ENCODE results near the gene SLC23A2. TPM values are rescaled to one million over a fixed set of nuclear protein-coding genes. Genes with fewer than 3 reads are reported as not detected.

The SLC23A2 gene
- total and polyA plus RNA-seq, 4 donors = 9.1 to 48.4 (median 14.7) TPM

DNA sequence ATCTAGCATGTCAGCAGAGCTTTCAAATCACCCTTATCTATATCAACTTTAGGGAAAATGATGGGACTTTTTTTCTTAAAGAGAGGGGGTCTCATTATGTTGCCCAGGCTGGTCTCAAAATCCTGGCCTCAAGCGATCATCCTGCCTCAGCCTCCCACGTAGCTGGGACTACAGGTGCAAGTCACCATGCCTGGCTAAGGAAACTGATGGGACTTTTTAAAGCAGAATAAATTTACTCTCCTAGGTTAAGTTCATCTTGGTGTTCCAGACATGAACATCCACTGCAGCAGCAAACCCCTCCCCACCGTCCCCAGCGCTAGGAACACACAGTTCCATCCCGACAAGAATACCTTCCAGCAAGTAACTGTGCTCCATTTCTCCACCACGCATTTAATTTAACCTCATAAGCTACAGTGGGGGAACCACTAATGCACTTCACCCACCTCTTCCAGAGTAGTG is 64.9 kb downstream of the SLC23A2 start:
- Histone ChIP-seq H3K4me3 (ENCODE audit: low read depth in 1 of 3, low read length in 3 of 3) (no peak overlapping the region), H3K27ac (ENCODE audit: low read depth in 1 of 2, low read length in 2 of 2) (no peak overlapping the region), H3K27me3 (ENCODE audit: control insufficient read depth in 4 of 4, insufficient read depth in 4 of 4, low read length in 3 of 4) (no peaks in the 10 kb centered on the region), H3K9me3 (ENCODE audit: control insufficient read depth in 4 of 4, low read length in 3 of 4) (no peaks in the 10 kb centered on the region), H3K36me3 (ENCODE audit: control insufficient read depth in 4 of 4, insufficient read depth in 3 of 4, low read depth in 1 of 4, low read length in 3 of 4) (peaks cover 4 to 17% (median 12%) of the 10 kb centered on the region in 4 donors), H3K4me1 (ENCODE audit: control insufficient read depth in 4 of 4, insufficient read depth in 4 of 4, low read length in 3 of 4) (peaks cover 0 to 3% (median 0%) of the 10 kb centered on the region in 4 donors), H3K9ac (ENCODE audit: low read depth in 1 of 2, low read length in 2 of 2) (no peak overlapping the region)
- no peak for TF ChIP-seq RAD21 (IDR thresholded peaks at IDR 0.05)
- TF ChIP-seq, protein P1, sequence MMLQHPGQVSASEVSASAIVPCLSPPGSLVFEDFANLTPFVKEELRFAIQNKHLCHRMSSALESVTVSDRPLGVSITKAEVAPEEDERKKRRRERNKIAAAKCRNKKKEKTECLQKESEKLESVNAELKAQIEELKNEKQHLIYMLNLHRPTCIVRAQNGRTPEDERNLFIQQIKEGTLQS (IDR thresholded peaks at IDR 0.05) = no peak
- TF ChIP-seq, protein P2, sequence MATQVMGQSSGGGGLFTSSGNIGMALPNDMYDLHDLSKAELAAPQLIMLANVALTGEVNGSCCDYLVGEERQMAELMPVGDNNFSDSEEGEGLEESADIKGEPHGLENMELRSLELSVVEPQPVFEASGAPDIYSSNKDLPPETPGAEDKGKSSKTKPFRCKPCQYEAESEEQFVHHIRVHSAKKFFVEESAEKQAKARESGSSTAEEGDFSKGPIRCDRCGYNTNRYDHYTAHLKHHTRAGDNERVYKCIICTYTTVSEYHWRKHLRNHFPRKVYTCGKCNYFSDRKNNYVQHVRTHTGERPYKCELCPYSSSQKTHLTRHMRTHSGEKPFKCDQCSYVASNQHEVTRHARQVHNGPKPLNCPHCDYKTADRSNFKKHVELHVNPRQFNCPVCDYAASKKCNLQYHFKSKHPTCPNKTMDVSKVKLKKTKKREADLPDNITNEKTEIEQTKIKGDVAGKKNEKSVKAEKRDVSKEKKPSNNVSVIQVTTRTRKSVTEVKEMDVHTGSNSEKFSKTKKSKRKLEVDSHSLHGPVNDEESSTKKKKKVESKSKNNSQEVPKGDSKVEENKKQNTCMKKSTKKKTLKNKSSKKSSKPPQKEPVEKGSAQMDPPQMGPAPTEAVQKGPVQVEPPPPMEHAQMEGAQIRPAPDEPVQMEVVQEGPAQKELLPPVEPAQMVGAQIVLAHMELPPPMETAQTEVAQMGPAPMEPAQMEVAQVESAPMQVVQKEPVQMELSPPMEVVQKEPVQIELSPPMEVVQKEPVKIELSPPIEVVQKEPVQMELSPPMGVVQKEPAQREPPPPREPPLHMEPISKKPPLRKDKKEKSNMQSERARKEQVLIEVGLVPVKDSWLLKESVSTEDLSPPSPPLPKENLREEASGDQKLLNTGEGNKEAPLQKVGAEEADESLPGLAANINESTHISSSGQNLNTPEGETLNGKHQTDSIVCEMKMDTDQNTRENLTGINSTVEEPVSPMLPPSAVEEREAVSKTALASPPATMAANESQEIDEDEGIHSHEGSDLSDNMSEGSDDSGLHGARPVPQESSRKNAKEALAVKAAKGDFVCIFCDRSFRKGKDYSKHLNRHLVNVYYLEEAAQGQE (IDR thresholded peaks at IDR 0.05) = no peak
- TF ChIP-seq, protein P3, sequence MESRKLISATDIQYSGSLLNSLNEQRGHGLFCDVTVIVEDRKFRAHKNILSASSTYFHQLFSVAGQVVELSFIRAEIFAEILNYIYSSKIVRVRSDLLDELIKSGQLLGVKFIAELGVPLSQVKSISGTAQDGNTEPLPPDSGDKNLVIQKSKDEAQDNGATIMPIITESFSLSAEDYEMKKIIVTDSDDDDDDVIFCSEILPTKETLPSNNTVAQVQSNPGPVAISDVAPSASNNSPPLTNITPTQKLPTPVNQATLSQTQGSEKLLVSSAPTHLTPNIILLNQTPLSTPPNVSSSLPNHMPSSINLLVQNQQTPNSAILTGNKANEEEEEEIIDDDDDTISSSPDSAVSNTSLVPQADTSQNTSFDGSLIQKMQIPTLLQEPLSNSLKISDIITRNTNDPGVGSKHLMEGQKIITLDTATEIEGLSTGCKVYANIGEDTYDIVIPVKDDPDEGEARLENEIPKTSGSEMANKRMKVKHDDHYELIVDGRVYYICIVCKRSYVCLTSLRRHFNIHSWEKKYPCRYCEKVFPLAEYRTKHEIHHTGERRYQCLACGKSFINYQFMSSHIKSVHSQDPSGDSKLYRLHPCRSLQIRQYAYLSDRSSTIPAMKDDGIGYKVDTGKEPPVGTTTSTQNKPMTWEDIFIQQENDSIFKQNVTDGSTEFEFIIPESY (IDR thresholded peaks at IDR 0.05) = no peak
- TF ChIP-seq SP1 (IDR thresholded peaks at IDR 0.05) = no peak
- no peak for TF ChIP-seq YY1 (IDR thresholded peaks at IDR 0.05)
- TF ChIP-seq TAF1 (conservative IDR thresholded peaks at IDR 0.05) = no peak
- no peak for TF ChIP-seq JUND (IDR thresholded peaks at IDR 0.05)
- no peak for TF ChIP-seq GABPA (IDR thresholded peaks at IDR 0.05 in 1 of 2, conservative IDR thresholded peaks at IDR 0.05 in 1 of 2)
- no peak for TF ChIP-seq RXRA (IDR thresholded peaks at IDR 0.05)
- no peak for TF ChIP-seq NR2F2 (IDR thresholded peaks at IDR 0.05)
- TF ChIP-seq, protein P4, sequence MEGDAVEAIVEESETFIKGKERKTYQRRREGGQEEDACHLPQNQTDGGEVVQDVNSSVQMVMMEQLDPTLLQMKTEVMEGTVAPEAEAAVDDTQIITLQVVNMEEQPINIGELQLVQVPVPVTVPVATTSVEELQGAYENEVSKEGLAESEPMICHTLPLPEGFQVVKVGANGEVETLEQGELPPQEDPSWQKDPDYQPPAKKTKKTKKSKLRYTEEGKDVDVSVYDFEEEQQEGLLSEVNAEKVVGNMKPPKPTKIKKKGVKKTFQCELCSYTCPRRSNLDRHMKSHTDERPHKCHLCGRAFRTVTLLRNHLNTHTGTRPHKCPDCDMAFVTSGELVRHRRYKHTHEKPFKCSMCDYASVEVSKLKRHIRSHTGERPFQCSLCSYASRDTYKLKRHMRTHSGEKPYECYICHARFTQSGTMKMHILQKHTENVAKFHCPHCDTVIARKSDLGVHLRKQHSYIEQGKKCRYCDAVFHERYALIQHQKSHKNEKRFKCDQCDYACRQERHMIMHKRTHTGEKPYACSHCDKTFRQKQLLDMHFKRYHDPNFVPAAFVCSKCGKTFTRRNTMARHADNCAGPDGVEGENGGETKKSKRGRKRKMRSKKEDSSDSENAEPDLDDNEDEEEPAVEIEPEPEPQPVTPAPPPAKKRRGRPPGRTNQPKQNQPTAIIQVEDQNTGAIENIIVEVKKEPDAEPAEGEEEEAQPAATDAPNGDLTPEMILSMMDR (IDR thresholded peaks at IDR 0.05; ENCODE audit: low read depth, low read length, missing input control) = no peak
- TF ChIP-seq EGR1 (IDR thresholded peaks at IDR 0.05; ENCODE audit: low read depth in 2 of 2) = no peak
- no peak for DNase-seq (ENCODE audit: low spot score)
- WGBS = 94% methylated on average over 6 of the region's 6 CpGs

DNA sequence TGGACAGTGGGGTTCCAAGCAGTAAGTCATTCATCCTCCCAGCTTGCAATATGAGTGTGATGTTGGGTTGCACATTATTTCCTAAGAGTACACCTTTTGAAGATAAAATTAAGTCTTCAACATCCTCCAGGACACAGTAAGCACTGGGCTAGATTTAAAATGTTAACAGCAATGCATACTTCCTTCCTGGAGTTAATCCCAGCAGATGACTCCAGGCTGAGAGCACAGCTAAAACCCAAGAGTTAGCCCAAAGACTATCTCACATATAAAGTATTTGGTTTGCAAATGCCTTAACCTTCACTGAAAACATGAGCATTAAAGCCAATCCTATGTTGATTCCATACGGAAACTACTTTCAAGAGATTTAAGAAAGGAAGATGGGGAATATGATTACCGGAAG is 69.2 kb downstream of the SLC23A2 start:
- no peak for DNase-seq (ENCODE audit: low spot score)
- H3K27me3 ChIP-seq (ENCODE audit: control insufficient read depth in 4 of 4, insufficient read depth in 4 of 4, low read length in 3 of 4) = no peaks in the 10 kb centered on the region
- peaks cover 10 to 20% (median 17%) of the 10 kb centered on the region in 4 donors for H3K36me3 ChIP-seq (ENCODE audit: control insufficient read depth in 4 of 4, insufficient read depth in 3 of 4, low read depth in 1 of 4, low read length in 3 of 4)
- no peak for TF ChIP-seq HNF4A (conservative IDR thresholded peaks at IDR 0.05)
- TF ChIP-seq EGR1 (IDR thresholded peaks at IDR 0.05; ENCODE audit: low read depth in 2 of 2) = no peak
- no peak for TF ChIP-seq GABPA (IDR thresholded peaks at IDR 0.05 in 1 of 2, conservative IDR thresholded peaks at IDR 0.05 in 1 of 2)
- no peak for TF ChIP-seq YY1 (IDR thresholded peaks at IDR 0.05)
- no peak for TF ChIP-seq JUND (IDR thresholded peaks at IDR 0.05)
- TF ChIP-seq, protein P4 (IDR thresholded peaks at IDR 0.05; ENCODE audit: low read depth, low read length, missing input control) = no peak
- TF ChIP-seq RXRA (IDR thresholded peaks at IDR 0.05) = no peak
- TF ChIP-seq FOXA2 (IDR thresholded peaks at IDR 0.05) = no peak
- no peak for TF ChIP-seq TAF1 (conservative IDR thresholded peaks at IDR 0.05)
- no peak for TF ChIP-seq HNF4G (IDR thresholded peaks at IDR 0.05)
- no peak for TF ChIP-seq RAD21 (IDR thresholded peaks at IDR 0.05)
- TF ChIP-seq, protein P3 (IDR thresholded peaks at IDR 0.05) = no peak
- no peak for TF ChIP-seq SP1 (IDR thresholded peaks at IDR 0.05)
- TF ChIP-seq, protein P1 (IDR thresholded peaks at IDR 0.05) = no peak
- H3K4me1 ChIP-seq (ENCODE audit: control insufficient read depth in 4 of 4, insufficient read depth in 4 of 4, low read length in 3 of 4) = peaks cover 0 to 9% (median 5%) of the 10 kb centered on the region in 4 donors
- H3K9me3 ChIP-seq (ENCODE audit: control insufficient read depth in 4 of 4, low read length in 3 of 4) = no peaks in the 10 kb centered on the region
- H3K9ac ChIP-seq (ENCODE audit: low read depth in 1 of 2, low read length in 2 of 2) = no peak overlapping the region
- H3K27ac ChIP-seq (ENCODE audit: low read depth in 1 of 2, low read length in 2 of 2) = no peak overlapping the region
- H3K4me3 ChIP-seq (ENCODE audit: low read depth in 1 of 3, low read length in 3 of 3) = no peak overlapping the region
- 97% methylated on average over 2 of the region's 2 CpGs for WGBS

All from liver (tissue), 9 donors.